H1 (cell line): ENCODE measurements around the gene RPS6KC1. TPM values are rescaled to one million over a fixed set of nuclear protein-coding genes. Genes with fewer than 3 reads are reported as not detected.

Source experiments
- BCL11A ChIP-seq, 2 experiments: IDR thresholded peaks; one replicate each; pipeline ENCODE4 v1.6.1; 2011; ENCODE audit warnings: low read depth in 2 of 2, low read length in 2 of 2, mild to moderate bottlenecking in 2 of 2
- CHD7 ChIP-seq: fragments of 300-600 bp; sonication (generic); IDR thresholded peaks from 2 replicates; pipeline ENCODE4 v1.7.1; 2012; ENCODE audit warnings: low read length, moderate library complexity, mild to moderate bottlenecking, inconsistent platforms; ENCODE audit not compliant: insufficient replicate concordance
- CTCF ChIP-seq, 3 experiments: IDR thresholded peaks; 1 replicate in 2 of 3; 2 replicates in 1 of 3; pipeline versions ENCODE4 v1.5.1 to v1.6.1; 2011; ENCODE audit warnings: low read length in 3 of 3, mild to moderate bottlenecking in 3 of 3, inconsistent platforms in 2 of 3, low read depth in 1 of 3, moderate library complexity in 1 of 3; ENCODE audit not compliant: insufficient read depth in 1 of 3; ENCODE audit errors: control extremely low read depth in 1 of 3
- GTF2F1 ChIP-seq: IDR thresholded peaks from 2 replicates; pipeline ENCODE4 v1.6.1; 2012; ENCODE audit warnings: low read depth, low read length, improper control_type of control experiment, borderline replicate concordance
- KDM1A ChIP-seq: fragments of 200-600, 300-600 bp; sonication (generic); IDR thresholded peaks from 2 replicates; pipeline ENCODE4 v1.7.1; 2016; ENCODE audit warnings: mild to moderate bottlenecking, low read length, borderline replicate concordance
- MAX ChIP-seq: IDR thresholded peaks from 2 replicates; pipeline ENCODE4 v1.6.1; 2012; ENCODE audit warnings: inconsistent platforms
- POLR2AphosphoS5 ChIP-seq: IDR thresholded peaks from 2 replicates; pipeline ENCODE4 v1.6.1; 2011; ENCODE audit warnings: low read depth, low read length
- TAF7 ChIP-seq: optimal IDR thresholded peaks from 2 replicates; pipeline ENCODE3; 2011; ENCODE audit warnings: low read depth, mild to moderate bottlenecking, inconsistent platforms, low read length, moderate library complexity, borderline replicate concordance
- TEAD4 ChIP-seq: IDR thresholded peaks from 2 replicates; pipeline ENCODE4 v1.6.1; 2012; ENCODE audit warnings: low read depth, low read length, inconsistent platforms, mixed read lengths
- polyA plus RNA-seq, 7 experiments: library from polyadenylated mRNA; depleted of rRNA in 3 of 7; stranded (reverse) in 5 of 7; unstranded in 2 of 7; fragments of >200 nt in 5 of 7; fragments of 200-250 nt in 2 of 7; gene quantifications; 1 replicate in 5 of 7; 2 replicates in 1 of 7; 4 replicates in 1 of 7; pipeline versions ENCODE4 v1.2.1 to v1.2.3, GENCODE V29; 2011 to 2013; ENCODE audit warnings: missing spikeins in 2 of 7, mixed read lengths in 2 of 7
- total RNA-seq: library from RNA; stranded (reverse); fragmentation: NEBNext Ultra II Directional; extraction: Animal tissue kit (Norgen Biotek cat#: 25700); gene quantifications from 2 replicates; pipeline ENCODE4 v1.2.1, GENCODE V29; 2021

RPS6KC1 gene
- total and polyA plus RNA-seq, 2 of the 8 experiments (the other 6 are each of a cell fraction or from before 2014, with no cell fraction given): 4.9 to 17.6 TPM

GRCh38 chr1:213035573-213035972, 15.5 kb upstream of the RPS6KC1 start (continued):
- TF ChIP-seq CHD7: no peak
- TF ChIP-seq KDM1A: no peak
- no peak for TF ChIP-seq MAX
- no peak for TF ChIP-seq TAF7
- TF ChIP-seq TEAD4: no peak
- TF ChIP-seq POLR2AphosphoS5: no peak
- TF ChIP-seq CTCF (IDR thresholded peaks at IDR 0.05; ENCODE audit: control extremely low read depth in 1 of 3, insufficient read depth in 1 of 3, low read depth in 1 of 3, low read length in 3 of 3): no peak
- TF ChIP-seq BCL11A (IDR thresholded peaks at IDR 0.05; ENCODE audit: low read depth in 2 of 2, low read length in 2 of 2): no peak
- TF ChIP-seq GTF2F1: no peak
